ENCODE results near the gene NBPF10. TPM values are rescaled to one million over a fixed set of nuclear protein-coding genes. Genes with fewer than 3 reads are reported as not detected.
"Not testable (repeated sequence)": the region's sequence is repeated elsewhere in the genome, so short reads cannot be mapped to it uniquely, and the experiment has no call there.

NBPF10 gene
- total RNA-seq (2014; rRNA removed; shearing (Covaris generic)) = 1.2 and 2.1 TPM in 2 replicates

GRCh38 chr1:146144465-146144864, at the start of gene NBPF10:
TSS of gene NBPF10 (minus strand) at chr1:146144804. CDS start at chr1:146144769, 35 bp downstream.
- H3K27ac ChIP-seq; H3K27me3 ChIP-seq (replicated peaks); H3K36me3 ChIP-seq; H3K4me3 ChIP-seq; H3K4me1 ChIP-seq (replicated peaks); H3K9me3 ChIP-seq (replicated peaks); DNase-seq (ENCODE audit: low read depth in 1 of 2, low spot score in 2 of 2): not testable (repeated sequence)

- H3K4me3 ChIP-seq; H3K27ac ChIP-seq; H3K36me3 ChIP-seq; H3K27me3 ChIP-seq (replicated peaks); DNase-seq (ENCODE audit: low read depth in 1 of 2, low spot score in 2 of 2); H3K4me1 ChIP-seq (replicated peaks); H3K9me3 ChIP-seq (replicated peaks): not testable (repeated sequence)
Observed at GRCh38 chr1:146174531-146174930, 29.9 kb upstream of the NBPF10 start.

GRCh38 chr1:146167740-146168139, 23.1 kb upstream of the NBPF10 start:
- DNase-seq (ENCODE audit: low read depth in 1 of 2, low spot score in 2 of 2); H3K4me1 ChIP-seq (replicated peaks); H3K9me3 ChIP-seq (replicated peaks); H3K36me3 ChIP-seq; H3K27ac ChIP-seq; H3K27me3 ChIP-seq (replicated peaks); H3K4me3 ChIP-seq: not testable (repeated sequence)

- H3K9me3 ChIP-seq (replicated peaks); H3K27ac ChIP-seq; DNase-seq (ENCODE audit: low read depth in 1 of 2, low spot score in 2 of 2); H3K4me3 ChIP-seq; H3K4me1 ChIP-seq (replicated peaks); H3K27me3 ChIP-seq (replicated peaks); H3K36me3 ChIP-seq: not testable (repeated sequence)
Observed at GRCh38 chr1:146167273-146167672, 22.7 kb upstream of the NBPF10 start.

Other genes with a start within 250 kb of the NBPF10 start
- gene ITGA10, start 234.8 kb downstream of the NBPF10 start, total RNA-seq (2014; rRNA removed; shearing (Covaris generic)) = 1.6 and 2.6 TPM in 2 replicates
- 29.4 and 30.4 TPM in 2 replicates for gene PEX11B, start 226.1 kb downstream of the NBPF10 start, total RNA-seq (2014; rRNA removed; shearing (Covaris generic))
- 285 and 828 TPM in 2 replicates for gene RBM8A, start 217.3 kb downstream of the NBPF10 start, total RNA-seq (2014; rRNA removed; shearing (Covaris generic))
- gene LIX1L, start 186.8 kb downstream of the NBPF10 start, total RNA-seq (2014; rRNA removed; shearing (Covaris generic)) = 24.3 and 34.1 TPM in 2 replicates
- 0.13 TPM in 1 of 2 replicates, not detected in the other for gene ANKRD34A, start 180.2 kb downstream of the NBPF10 start, total RNA-seq (2014; rRNA removed; shearing (Covaris generic))
- 13.9 and 22.8 TPM in 2 replicates for gene POLR3GL, start 180.1 kb downstream of the NBPF10 start, total RNA-seq (2014; rRNA removed; shearing (Covaris generic))
- 57.4 and 82.5 TPM in 2 replicates for gene TXNIP, start 148.2 kb downstream of the NBPF10 start, total RNA-seq (2014; rRNA removed; shearing (Covaris generic))
- gene HJV, start 123.1 kb downstream of the NBPF10 start, total RNA-seq (2014; rRNA removed; shearing (Covaris generic)) = not detected in 2 replicates
- 35.9 and 44.7 TPM in 2 replicates for gene NOTCH2NLA, start 84.2 kb upstream of the NBPF10 start, total RNA-seq (2014; rRNA removed; shearing (Covaris generic))